Activated naive CD8-positive, alpha-beta T cell treated with anti-CD3 and anti-CD28 coated beads, Interleukin-2, amount 50 U/mL, for 24 hours (primary cell): ENCODE results near the gene NAALADL2.

Experiments used
- ATAC-seq: fragments of 150-1000 bp; cut with Tn5 transposase; one replicate; pipeline ENCODE4 v1.10.0; 2021
- DNase-seq: peaks from one replicate; pipeline ENCODE4 v3.0.0; 2021
- H3K27ac Mint-ChIP-seq: one replicate; pipeline ENCODE4 v1.8.0; 2021; ENCODE audit warnings: mild to moderate bottlenecking, mixed read lengths
- H3K27me3 Mint-ChIP-seq: one replicate; pipeline ENCODE4 v1.8.0; 2021; ENCODE audit warnings: mixed read lengths
- H3K36me3 Mint-ChIP-seq: one replicate; pipeline ENCODE4 v1.8.0; 2021; ENCODE audit warnings: low read depth, mixed read lengths
- H3K4me1 Mint-ChIP-seq: one replicate; pipeline ENCODE4 v1.8.0; 2021; ENCODE audit warnings: mixed read lengths
- H3K4me3 Mint-ChIP-seq: one replicate; pipeline ENCODE4 v1.8.0; 2021; ENCODE audit warnings: mild to moderate bottlenecking, moderate library complexity, mixed read lengths
- H3K9me3 Mint-ChIP-seq: one replicate; pipeline ENCODE4 v1.8.0; 2021; ENCODE audit warnings: mixed read lengths

The NAALADL2 gene

GRCh38 chr3:175001091-175001490, 142.0 kb downstream of the NAALADL2 start:
- Mint-ChIP-seq H3K4me1 (no peaks in the 10 kb centered on the region), H3K27me3 (no peaks in the 10 kb centered on the region), H3K4me3 (no peak overlapping the region), H3K36me3 (no peaks in the 10 kb centered on the region), H3K9me3 (peaks cover 16% of the 10 kb centered on the region), H3K27ac (no peak overlapping the region)
- DNase-seq (no peak), ATAC-seq (no peak)

- peaks cover 11% of the 10 kb centered on the region for H3K9me3 Mint-ChIP-seq
- no peak overlapping the region for H3K27ac Mint-ChIP-seq
- no peak overlapping the region for H3K4me3 Mint-ChIP-seq
- H3K27me3 Mint-ChIP-seq = no peaks in the 10 kb centered on the region
- DNase-seq (no peak), ATAC-seq (no peak)
- H3K36me3 Mint-ChIP-seq = no peaks in the 10 kb centered on the region
- H3K4me1 Mint-ChIP-seq = no peaks in the 10 kb centered on the region
Observed at GRCh38 chr3:175002732-175003143, 143.6 kb downstream of the NAALADL2 start.

- no peaks in the 10 kb centered on the region for H3K4me1 Mint-ChIP-seq
- no peaks in the 10 kb centered on the region for H3K36me3 Mint-ChIP-seq
- DNase-seq = no peak
- no peak overlapping the region for H3K27ac Mint-ChIP-seq
- ATAC-seq = no peak
- H3K9me3 Mint-ChIP-seq = peaks cover 11% of the 10 kb centered on the region
- H3K27me3 Mint-ChIP-seq = no peaks in the 10 kb centered on the region
- H3K4me3 Mint-ChIP-seq = no peak overlapping the region
Observed at GRCh38 chr3:175003590-175003989, 144.5 kb downstream of the NAALADL2 start.

- Mint-ChIP-seq H3K4me3 (no peak overlapping the region), H3K27me3 (no peaks in the 10 kb centered on the region), H3K27ac (no peak overlapping the region), H3K36me3 (no peaks in the 10 kb centered on the region), H3K4me1 (no peaks in the 10 kb centered on the region), H3K9me3 (peaks cover 11% of the 10 kb centered on the region)
- ATAC-seq = no peak
- DNase-seq = no peak
Observed at GRCh38 chr3:175005193-175005592, 146.1 kb downstream of the NAALADL2 start.

- Mint-ChIP-seq H3K4me3 (no peak overlapping the region), H3K4me1 (no peaks in the 10 kb centered on the region), H3K27me3 (no peaks in the 10 kb centered on the region), H3K9me3 (peaks cover 15% of the 10 kb centered on the region), H3K36me3 (no peaks in the 10 kb centered on the region), H3K27ac (no peak overlapping the region)
- no peak for ATAC-seq
- no peak for DNase-seq
Observed at GRCh38 chr3:175005881-175006280, 146.7 kb downstream of the NAALADL2 start.

GRCh38 chr3:175007306-175007705, 148.2 kb downstream of the NAALADL2 start:
- Mint-ChIP-seq H3K27ac (no peak overlapping the region), H3K9me3 (peaks cover 7% of the 10 kb centered on the region), H3K36me3 (no peaks in the 10 kb centered on the region), H3K4me3 (no peak overlapping the region), H3K27me3 (no peaks in the 10 kb centered on the region), H3K4me1 (no peaks in the 10 kb centered on the region)
- ATAC-seq (no peak), DNase-seq (no peak)

- H3K36me3 Mint-ChIP-seq = no peaks in the 10 kb centered on the region
- H3K9me3 Mint-ChIP-seq = peaks cover 7% of the 10 kb centered on the region
- no peaks in the 10 kb centered on the region for H3K27me3 Mint-ChIP-seq
- DNase-seq (no peak), ATAC-seq (no peak)
- no peaks in the 10 kb centered on the region for H3K4me1 Mint-ChIP-seq
- H3K4me3 Mint-ChIP-seq = no peak overlapping the region
- no peak overlapping the region for H3K27ac Mint-ChIP-seq
Observed at GRCh38 chr3:175009295-175009694, 150.2 kb downstream of the NAALADL2 start.

GRCh38 chr3:175015056-175015635, 156.0 kb downstream of the NAALADL2 start:
- DNase-seq (no peak), ATAC-seq (no peak)
- no peak overlapping the region for H3K27ac Mint-ChIP-seq
- no peaks in the 10 kb centered on the region for H3K36me3 Mint-ChIP-seq
- H3K4me1 Mint-ChIP-seq = no peaks in the 10 kb centered on the region
- no peaks in the 10 kb centered on the region for H3K27me3 Mint-ChIP-seq
- no peak overlapping the region for H3K4me3 Mint-ChIP-seq
- peaks cover 4% of the 10 kb centered on the region for H3K9me3 Mint-ChIP-seq

GRCh38 chr3:175018946-175019727, 160.0 kb downstream of the NAALADL2 start:
- Mint-ChIP-seq H3K36me3 (no peaks in the 10 kb centered on the region), H3K9me3 (no peaks in the 10 kb centered on the region), H3K4me3 (no peak overlapping the region), H3K4me1 (no peaks in the 10 kb centered on the region), H3K27me3 (no peaks in the 10 kb centered on the region), H3K27ac (no peak overlapping the region)
- ATAC-seq = no peak
- no peak for DNase-seq

GRCh38 chr3:175020101-175020500, 161.0 kb downstream of the NAALADL2 start:
- no peak overlapping the region for H3K27ac Mint-ChIP-seq
- H3K36me3 Mint-ChIP-seq = no peaks in the 10 kb centered on the region
- ATAC-seq (no peak), DNase-seq (no peak)
- H3K27me3 Mint-ChIP-seq = no peaks in the 10 kb centered on the region
- no peak overlapping the region for H3K4me3 Mint-ChIP-seq
- no peaks in the 10 kb centered on the region for H3K9me3 Mint-ChIP-seq
- H3K4me1 Mint-ChIP-seq = no peaks in the 10 kb centered on the region

GRCh38 chr3:175029828-175030227, 170.7 kb downstream of the NAALADL2 start:
- DNase-seq (no peak), ATAC-seq (no peak)
- no peaks in the 10 kb centered on the region for H3K36me3 Mint-ChIP-seq
- no peak overlapping the region for H3K4me3 Mint-ChIP-seq
- no peaks in the 10 kb centered on the region for H3K4me1 Mint-ChIP-seq
- no peaks in the 10 kb centered on the region for H3K27me3 Mint-ChIP-seq
- peaks cover 9% of the 10 kb centered on the region for H3K9me3 Mint-ChIP-seq
- H3K27ac Mint-ChIP-seq = no peak overlapping the region

- Mint-ChIP-seq H3K27me3 (no peaks in the 10 kb centered on the region), H3K9me3 (peaks cover 14% of the 10 kb centered on the region), H3K4me1 (no peaks in the 10 kb centered on the region), H3K36me3 (no peaks in the 10 kb centered on the region), H3K27ac (no peak overlapping the region), H3K4me3 (no peak overlapping the region)
- no peak for ATAC-seq
- no peak for DNase-seq
Observed at GRCh38 chr3:175039875-175040274, 180.7 kb downstream of the NAALADL2 start.

GRCh38 chr3:175041369-175041768, 182.2 kb downstream of the NAALADL2 start:
- H3K27me3 Mint-ChIP-seq = no peaks in the 10 kb centered on the region
- ATAC-seq = no peak

GRCh38 chr3:175046601-175047000, 187.5 kb downstream of the NAALADL2 start:
- peaks cover 12% of the 10 kb centered on the region for H3K9me3 Mint-ChIP-seq
- no peak overlapping the region for H3K27ac Mint-ChIP-seq
- H3K4me1 Mint-ChIP-seq = no peaks in the 10 kb centered on the region
- no peaks in the 10 kb centered on the region for H3K27me3 Mint-ChIP-seq
- H3K4me3 Mint-ChIP-seq = no peak overlapping the region
- no peaks in the 10 kb centered on the region for H3K36me3 Mint-ChIP-seq
- DNase-seq (no peak), ATAC-seq (no peak)

More at GRCh38 chr3:175041369-175041768, 182.2 kb downstream of the NAALADL2 start:
- Mint-ChIP-seq H3K4me3 (no peak overlapping the region), H3K36me3 (no peaks in the 10 kb centered on the region), H3K9me3 (peaks cover 13% of the 10 kb centered on the region), H3K4me1 (no peaks in the 10 kb centered on the region), H3K27ac (no peak overlapping the region)
- no peak for DNase-seq

- Mint-ChIP-seq H3K4me1 (no peaks in the 10 kb centered on the region), H3K9me3 (peaks cover 15% of the 10 kb centered on the region), H3K4me3 (no peak overlapping the region), H3K36me3 (no peaks in the 10 kb centered on the region), H3K27ac (no peak overlapping the region), H3K27me3 (no peaks in the 10 kb centered on the region)
- DNase-seq = no peak
- ATAC-seq = no peak
Observed at GRCh38 chr3:175047786-175048185, 188.7 kb downstream of the NAALADL2 start.
